ENCODE data around the gene RUNX3. TPM values are rescaled to one million over a fixed set of nuclear protein-coding genes. Genes with fewer than 3 reads are reported as not detected.
"Not testable (repeated sequence)": the region's sequence is repeated elsewhere in the genome, so short reads cannot be mapped to it uniquely, and the experiment has no call there.

RUNX3 gene
- total RNA-seq, 2 donors from 2014 or later = 1.3 to 2.4 TPM

GRCh38 chr1:24898909-24899439 is 31.1 kb downstream of the RUNX3 start:
- DNase-seq (no peak), ATAC-seq (no peak)
- intact Hi-C loops (cut with DNase I) = loop anchor here in 1 of 2 donors (2.0 kb wide), 1 partner anchor 50 kb away; no protein-coding TSS in a partner anchor

DNA sequence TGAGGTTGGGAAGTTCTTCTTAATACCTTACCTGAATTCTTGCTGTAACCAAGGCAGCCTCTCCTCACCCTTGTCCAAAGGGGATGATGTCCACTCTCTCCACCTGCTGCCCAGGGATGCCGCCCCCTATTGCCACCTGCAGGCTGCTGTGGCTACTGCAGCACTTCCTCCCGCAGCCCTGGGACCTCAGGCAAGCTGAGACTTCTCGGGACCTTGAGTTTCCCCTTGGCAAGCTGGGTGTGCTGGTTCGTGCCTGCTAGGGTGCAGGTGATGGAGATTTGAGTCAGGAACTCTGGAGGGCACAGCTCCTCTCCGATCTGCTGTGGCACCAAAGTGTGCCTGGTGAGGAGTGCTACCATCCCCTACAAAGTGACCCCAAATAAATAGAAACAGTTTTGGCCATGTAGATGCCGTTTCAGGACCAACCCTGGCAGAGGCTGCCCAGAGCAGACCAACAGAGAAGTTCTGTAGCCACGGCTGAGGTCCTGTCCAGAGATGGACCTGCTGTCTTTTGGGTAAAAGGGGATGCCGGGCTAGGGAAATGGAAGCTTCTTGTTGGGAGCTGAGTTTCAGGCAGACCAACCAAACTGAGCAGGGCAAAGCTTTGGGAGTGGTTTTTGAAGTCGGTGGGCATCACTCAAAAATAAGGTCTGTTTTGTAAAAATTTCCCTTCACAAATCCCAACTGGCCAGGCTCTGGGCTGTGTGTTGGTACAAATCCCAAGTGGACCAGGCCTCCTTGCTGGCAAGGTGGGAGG is 31.7 kb downstream of the RUNX3 start:
- DNase-seq = peak; percentile 47
- ATAC-seq = peak; percentile 54 to 63
- intact Hi-C loops (cut with DNase I) = loop anchor here in 1 of 2 donors (2.0 kb wide), 1 partner anchor 50 kb away; no protein-coding TSS in a partner anchor

DNA sequence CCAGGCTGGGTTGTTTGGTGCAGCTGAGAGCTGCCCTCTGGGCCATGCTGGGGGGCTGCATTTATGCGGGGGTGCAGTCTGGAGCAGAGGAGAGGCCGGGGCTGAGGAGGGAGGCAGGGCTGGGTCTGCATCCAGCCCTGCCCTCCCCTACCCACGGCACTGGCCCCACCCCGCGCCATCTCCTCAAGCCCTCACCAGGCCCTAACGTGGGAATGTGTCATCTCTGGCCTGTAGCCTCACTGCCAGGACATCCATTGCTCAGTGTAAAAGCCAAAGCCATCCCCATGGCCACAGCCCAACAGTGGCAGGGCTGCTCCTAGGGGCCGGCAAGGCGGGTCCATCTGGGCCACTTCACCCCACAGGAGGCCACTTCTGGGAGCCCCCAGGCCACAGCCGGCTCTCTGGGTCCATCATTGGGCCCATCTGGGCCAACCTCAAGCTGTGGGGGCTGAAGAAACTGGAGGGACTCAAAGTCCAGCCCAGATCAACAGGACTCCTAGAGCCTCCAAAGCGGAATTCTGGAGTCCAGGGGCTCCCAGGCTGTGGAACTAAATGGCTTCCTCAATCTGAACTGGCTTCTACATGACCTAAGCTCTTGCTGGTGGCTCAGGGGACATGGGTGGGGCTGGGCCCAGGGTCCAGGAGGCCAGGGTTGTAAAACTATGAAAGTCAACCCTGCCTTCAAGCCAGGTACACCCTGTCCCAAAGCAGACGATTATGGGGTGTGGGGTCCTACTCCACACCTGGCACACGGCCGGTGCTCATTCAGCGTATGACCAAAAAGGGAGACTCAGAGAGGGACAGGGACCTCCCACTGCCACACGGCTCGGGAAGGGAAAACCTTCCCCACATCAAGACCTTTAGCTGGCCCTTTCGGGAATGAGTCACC is 32.6 kb downstream of the RUNX3 start:
- DNase-seq = no peak
- intact Hi-C loops (cut with DNase I) = loop anchor here in 1 of 2 donors (2.0 kb wide), 1 partner anchor 49 kb away; no protein-coding TSS in a partner anchor
- peak in 1 of 2 donors; percentile 9 for ATAC-seq

GRCh38 chr1:24896596-24897262 is 33.3 kb downstream of the RUNX3 start:
- intact Hi-C loops (cut with DNase I) = no loop called here
- no peak for ATAC-seq
- no peak for DNase-seq

GRCh38 chr1:24896176-24896575 is 33.9 kb downstream of the RUNX3 start:
- no peak for ATAC-seq
- intact Hi-C loops (cut with DNase I) = no loop called here
- no peak for DNase-seq

DNA sequence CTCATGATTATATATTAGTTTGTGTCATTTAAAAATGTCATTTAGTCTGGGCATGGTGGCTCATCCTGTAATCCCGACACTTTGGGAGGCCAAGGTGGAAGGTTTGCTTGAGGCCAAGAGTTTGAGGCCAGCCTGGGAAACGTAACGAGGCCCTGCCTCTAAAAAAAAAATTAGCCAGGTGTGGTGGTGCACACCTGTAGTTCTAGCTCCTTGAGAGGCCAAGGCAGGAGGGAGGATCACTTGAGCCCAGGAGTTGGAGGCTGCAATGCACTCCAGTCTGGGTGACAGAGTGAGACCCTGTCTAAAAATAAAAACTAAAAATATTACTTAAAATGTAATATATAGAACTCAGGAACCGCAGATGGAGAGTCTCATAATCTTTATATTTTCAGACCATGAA is 34.6 kb downstream of the RUNX3 start:
- no peak for DNase-seq
- ATAC-seq = no peak
- intact Hi-C loops (cut with DNase I) = no loop called here

GRCh38 chr1:24894002-24894401 is 36.1 kb downstream of the RUNX3 start:
- ATAC-seq (no peak), DNase-seq (no peak)
- intact Hi-C loops (cut with DNase I) = no loop called here

GRCh38 chr1:24893431-24893830 is 36.6 kb downstream of the RUNX3 start:
- intact Hi-C loops (cut with DNase I) = no loop called here
- ATAC-seq (no peak), DNase-seq (no peak)

DNA sequence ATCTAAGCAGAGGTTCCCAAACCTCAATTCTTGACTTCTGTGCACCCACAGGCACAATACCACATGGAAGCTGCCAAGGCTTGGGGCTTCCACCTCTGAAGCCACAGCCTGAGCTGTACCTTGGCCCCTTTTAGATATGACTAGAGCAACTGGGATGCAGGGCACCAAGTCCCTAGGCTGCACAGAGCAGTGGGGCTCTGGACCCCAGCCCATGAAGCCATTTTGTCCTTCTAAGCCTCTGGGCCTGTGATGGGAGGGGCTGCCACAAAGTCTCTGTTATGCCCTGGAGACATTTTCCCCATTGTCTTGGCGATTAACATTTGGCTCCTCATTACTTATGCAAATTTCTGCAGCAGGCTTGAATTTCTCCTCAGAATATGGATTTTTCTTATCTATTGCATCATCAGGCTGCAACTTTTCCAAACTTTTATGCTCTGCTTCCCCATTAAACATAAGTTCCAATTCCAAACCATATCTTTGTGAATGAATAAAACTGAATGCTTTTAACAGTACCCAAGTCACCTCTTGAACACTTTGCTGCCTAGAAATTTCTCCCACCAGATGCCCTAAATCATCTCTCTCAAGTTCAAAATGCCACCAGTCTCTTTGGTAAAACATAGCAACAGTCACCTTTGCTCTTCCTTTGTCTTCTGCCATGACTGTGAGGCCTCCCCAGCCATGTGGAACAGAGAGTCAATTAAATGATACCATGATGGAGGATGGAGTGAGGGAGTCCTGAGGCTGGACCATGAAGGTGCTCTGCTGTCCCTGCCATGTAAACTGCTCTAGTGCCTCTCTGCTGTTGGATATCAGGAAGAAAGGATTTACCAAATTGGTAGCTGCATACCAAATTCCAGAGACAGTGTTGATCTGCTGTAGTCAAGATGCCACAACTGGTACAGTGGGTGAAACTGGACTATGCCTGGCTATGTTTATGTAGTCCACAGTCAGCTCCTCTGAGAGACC is 37.6 kb downstream of the RUNX3 start:
- no peak for ATAC-seq
- DNase-seq = no peak
- intact Hi-C loops (cut with DNase I) = no loop called here

DNA sequence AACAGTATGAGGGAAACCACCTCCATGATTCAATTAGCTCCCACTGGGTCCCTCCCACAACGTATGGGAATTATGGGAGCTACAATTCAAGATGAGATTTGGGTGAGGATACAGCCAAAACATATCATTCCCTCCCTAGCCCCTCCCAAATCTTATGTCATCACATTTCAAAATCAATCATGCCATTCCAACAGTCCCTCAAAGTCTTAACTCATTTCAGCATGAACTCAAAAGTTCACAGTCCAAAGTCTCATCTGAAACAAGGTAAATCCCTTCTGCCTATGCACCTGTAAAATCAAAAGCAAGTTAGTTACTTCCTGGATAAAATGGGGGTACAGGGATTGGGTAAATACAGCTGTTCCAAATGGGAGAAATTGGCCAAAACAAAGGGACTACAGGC is 38.7 kb downstream of the RUNX3 start:
- DNase-seq; ATAC-seq; intact Hi-C loops (cut with DNase I): not testable (repeated sequence)

DNA sequence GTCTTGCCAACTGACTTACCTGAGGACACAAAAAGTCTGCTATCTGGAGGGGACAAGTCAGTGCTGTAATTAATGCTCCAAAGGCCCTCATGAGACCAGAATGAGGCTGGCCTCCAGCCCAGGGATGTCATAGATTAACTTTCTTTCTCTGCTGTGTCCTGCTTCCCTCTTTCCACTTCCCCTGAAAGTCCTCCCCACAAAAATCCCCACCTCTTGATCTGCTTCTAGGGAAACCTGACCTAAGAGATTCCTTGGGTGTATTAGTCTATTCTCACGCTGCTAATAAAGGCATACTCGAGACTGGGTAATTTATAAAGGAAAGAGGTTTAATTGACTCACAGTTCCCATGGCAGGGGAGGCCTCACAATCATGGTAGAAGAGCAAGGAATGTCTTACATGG is 39.2 kb downstream of the RUNX3 start:
- no peak for ATAC-seq
- intact Hi-C loops (cut with DNase I) = no loop called here
- no peak for DNase-seq

DNA sequence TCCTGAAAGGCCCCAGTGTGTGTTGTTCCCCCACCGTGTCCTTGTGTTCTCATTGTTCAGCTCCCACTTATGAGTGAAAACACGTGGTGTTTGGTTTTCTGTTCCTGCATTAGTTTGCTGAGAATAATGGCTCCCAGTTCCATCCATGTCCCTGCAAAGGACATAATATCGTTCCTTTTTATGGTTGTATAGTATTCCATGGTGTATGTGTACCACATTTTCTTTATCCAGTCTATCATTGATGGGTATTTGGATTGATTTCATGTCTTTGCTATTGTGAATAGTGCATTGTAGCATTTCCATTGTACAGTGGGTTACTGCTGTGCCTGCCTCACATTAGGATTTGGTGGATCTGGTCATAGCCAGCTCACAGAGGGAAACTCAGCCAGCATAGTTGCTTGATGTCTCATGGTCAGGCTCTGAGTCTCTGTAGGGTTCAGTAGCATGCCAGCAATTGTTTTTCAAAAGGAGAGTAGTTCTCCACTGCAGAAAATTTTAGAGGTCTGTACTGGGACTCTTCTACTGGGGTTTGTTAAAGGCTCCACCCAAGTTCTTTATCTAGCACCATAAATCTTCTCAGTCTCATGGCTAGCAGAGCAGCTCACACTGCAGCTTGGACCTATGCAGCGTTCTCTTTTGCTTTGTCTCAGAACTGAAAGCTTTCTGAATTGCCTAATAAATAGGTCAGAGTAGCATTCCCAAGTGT is 41.0 kb downstream of the RUNX3 start:
- intact Hi-C loops (cut with DNase I) = no loop called here
- no peak for ATAC-seq
- no peak for DNase-seq

GRCh38 chr1:24888061-24888970 is 41.8 kb downstream of the RUNX3 start:
- intact Hi-C loops (cut with DNase I) = no loop called here
- DNase-seq (no peak), ATAC-seq (no peak)

DNA sequence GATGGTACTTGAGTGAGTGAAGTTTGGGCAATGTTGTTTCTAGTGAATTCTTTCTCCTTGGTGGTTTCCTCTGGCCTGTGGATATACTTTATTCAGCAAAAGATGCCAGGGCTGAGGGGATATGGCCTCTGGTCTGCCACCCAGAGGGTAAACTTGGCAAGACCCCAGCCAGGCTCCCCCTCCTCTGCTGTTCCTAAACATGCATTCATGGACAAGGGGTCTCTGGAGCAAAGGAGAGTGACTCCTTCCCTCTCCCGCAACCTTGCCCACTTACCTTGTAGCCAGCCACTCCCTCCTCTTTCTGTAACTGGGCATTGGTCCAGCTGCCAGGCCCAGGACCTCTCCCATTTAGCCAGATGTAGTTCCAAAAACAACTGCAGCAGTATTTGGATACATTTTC is 43.8 kb downstream of the RUNX3 start:
- DNase-seq (no peak), ATAC-seq (no peak)
- intact Hi-C loops (cut with DNase I) = no loop called here

DNA sequence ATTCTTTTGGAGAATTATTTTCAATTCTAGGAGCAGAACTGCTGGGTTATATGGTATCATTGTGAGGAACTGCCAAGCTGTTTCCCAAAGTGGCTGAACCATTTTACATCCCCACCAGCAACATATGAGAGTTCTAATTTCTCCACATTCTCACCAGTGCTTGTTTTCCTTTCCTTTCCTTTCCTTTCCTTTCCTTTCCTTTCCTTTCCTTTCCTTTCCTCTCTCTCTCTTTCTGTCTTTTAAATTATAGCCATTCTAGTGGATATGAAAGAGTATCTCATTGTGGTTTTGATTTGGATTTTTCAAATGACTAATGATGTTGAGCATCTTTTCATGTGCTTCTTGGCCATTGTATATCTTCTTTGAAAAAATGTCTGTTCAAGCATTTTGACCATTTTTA is 45.3 kb downstream of the RUNX3 start:
- DNase-seq (no peak), ATAC-seq (no peak)
- intact Hi-C loops (cut with DNase I) = no loop called here

DNA sequence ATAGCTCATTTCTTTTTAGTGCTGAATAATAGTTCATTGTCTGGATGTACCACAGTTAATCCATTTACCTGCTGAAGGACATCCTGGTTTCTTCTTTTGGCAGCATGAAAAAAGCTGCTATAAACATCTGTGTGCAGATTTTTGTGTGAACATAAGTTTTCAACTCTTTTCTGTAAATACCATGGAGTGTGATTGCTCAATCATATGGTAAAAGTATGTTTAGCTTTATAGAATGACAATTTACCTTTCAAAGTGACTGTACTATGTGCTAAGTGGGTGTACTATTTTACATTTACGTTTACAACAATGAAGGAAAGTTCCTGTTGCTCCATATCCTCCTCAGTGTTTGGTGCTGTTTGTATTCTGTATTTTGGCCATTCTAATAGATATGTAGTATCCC is 49.0 kb downstream of the RUNX3 start:
- ATAC-seq = no peak
- DNase-seq = no peak
- intact Hi-C loops (cut with DNase I) = no loop called here

Data from left cardiac atrium (tissue), 4 donors.